RPMI8226 (cell line): ENCODE data around the gene PPP2R5C.
"Not testable (repeated sequence)": the region's sequence is repeated elsewhere in the genome, so short reads cannot be mapped to it uniquely, and the experiment has no call there.

Experiments
- DNase-seq: peaks from one replicate; pipeline ENCODE4 v3.0.0-alpha.2; 2015

PPP2R5C gene

GRCh38 chr14:101761032-101761880 is at the start of gene PPP2R5C:
Gene PPP2R5C, plus strand, starts transcription at chr14:101761709. Its CDS starts 185 bp downstream, at chr14:101761894.
- DNase-seq: peak; percentile 86

GRCh38 chr14:101711857-101712233 is 49.7 kb upstream of the PPP2R5C start:
- not testable (repeated sequence) for DNase-seq

- DNase-seq: not testable (repeated sequence)
Observed at GRCh38 chr14:101712341-101712740, 49.2 kb upstream of the PPP2R5C start.

GRCh38 chr14:101713091-101713490 is 48.4 kb upstream of the PPP2R5C start:
- DNase-seq: not testable (repeated sequence)

- no peak for DNase-seq
Observed at GRCh38 chr14:101713621-101714349, 47.7 kb upstream of the PPP2R5C start.

- DNase-seq: no peak
Observed at GRCh38 chr14:101714394-101714793, 47.1 kb upstream of the PPP2R5C start.

- no peak for DNase-seq
Observed at GRCh38 chr14:101715210-101716076, 46.1 kb upstream of the PPP2R5C start.

GRCh38 chr14:101716077-101716950 is 45.2 kb upstream of the PPP2R5C start:
- DNase-seq: no peak

- peak; percentile 12 for DNase-seq
Observed at GRCh38 chr14:101716956-101717662, 44.4 kb upstream of the PPP2R5C start.

- no peak for DNase-seq
Observed at GRCh38 chr14:101717663-101718490, 43.6 kb upstream of the PPP2R5C start.

GRCh38 chr14:101719045-101719645 is 42.4 kb upstream of the PPP2R5C start:
- DNase-seq: no peak

GRCh38 chr14:101719708-101720107 is 41.8 kb upstream of the PPP2R5C start:
- no peak for DNase-seq

- no peak for DNase-seq
Observed at GRCh38 chr14:101721111-101721510, 40.4 kb upstream of the PPP2R5C start.

GRCh38 chr14:101721951-101722661 is 39.4 kb upstream of the PPP2R5C start:
- no peak for DNase-seq

- DNase-seq: no peak
Observed at GRCh38 chr14:101723061-101723595, 38.4 kb upstream of the PPP2R5C start.

GRCh38 chr14:101725652-101726051 is 35.9 kb upstream of the PPP2R5C start:
- DNase-seq: not testable (repeated sequence)

GRCh38 chr14:101726295-101726953 is 35.1 kb upstream of the PPP2R5C start:
- no peak for DNase-seq

GRCh38 chr14:101726954-101727302 is 34.6 kb upstream of the PPP2R5C start:
- no peak for DNase-seq
